ENCODE data around the gene FOXF2. TPM values are rescaled to one million over a fixed set of nuclear protein-coding genes. Genes with fewer than 3 reads are reported as not detected.

FOXF2 gene
- total RNA-seq = 0.54 and 0.81 TPM in 2 replicates

DNA sequence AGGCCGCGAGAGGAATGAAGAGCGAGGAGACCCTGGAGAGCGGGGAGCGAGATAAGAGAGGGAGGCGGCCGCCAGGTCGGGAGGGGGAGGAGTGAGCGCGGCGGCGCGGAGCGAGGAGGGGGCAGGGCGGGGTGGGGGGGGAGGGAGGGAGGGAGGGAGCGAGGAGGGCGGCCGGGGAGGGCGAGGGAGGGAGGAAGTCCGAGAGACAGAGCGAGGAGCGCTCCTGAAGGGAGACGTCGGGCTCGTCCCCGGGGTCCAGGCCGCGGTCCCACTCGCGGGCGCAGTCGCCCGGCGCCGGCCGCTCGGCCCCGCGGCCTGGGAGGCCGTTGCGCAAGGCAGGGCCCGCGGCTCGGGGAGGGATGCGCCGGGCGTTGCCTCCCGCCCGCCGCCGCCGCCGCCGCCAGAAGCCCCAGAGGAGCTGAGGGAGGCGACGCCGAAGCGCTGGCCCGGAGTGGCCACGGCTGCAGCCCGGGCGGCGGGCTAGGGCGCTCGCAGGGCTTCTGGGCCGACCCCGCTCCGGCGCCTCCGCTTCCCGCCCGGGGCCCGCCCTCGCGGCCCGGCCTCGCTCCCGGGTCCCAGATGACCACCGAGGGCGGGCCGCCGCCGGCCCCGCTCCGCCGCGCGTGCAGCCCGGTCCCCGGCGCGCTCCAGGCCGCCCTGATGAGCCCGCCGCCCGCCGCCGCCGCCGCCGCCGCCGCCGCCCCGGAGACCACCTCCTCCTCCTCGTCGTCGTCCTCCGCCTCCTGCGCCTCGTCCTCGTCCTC, at the start of gene FOXF2:
TSS of gene FOXF2 (plus strand) at position 208 of the 764 bp plus-strand sequence. CDS start at position 580, 372 bp downstream.

Other genes starting within 250 kb of the FOXF2 start
- gene FOXQ1, start 77.5 kb upstream of the FOXF2 start, total RNA-seq = not detected in 2 replicates
- gene FOXC1, start 220.3 kb downstream of the FOXF2 start, total RNA-seq = 7.0 and 12.8 TPM in 2 replicates